Endothelial cell of umbilical vein (primary cell): ENCODE results near the gene ALOX5AP.

Source experiments
- CTCF ChIP-seq, 2 donors: IDR thresholded peaks; 1 replicate in 1 of 2; 2 replicates in 1 of 2; pipeline ENCODE4 v1.5.1; 2011; ENCODE audit warnings: low read length in 2 of 2, mild to moderate bottlenecking in 2 of 2, moderate library complexity in 2 of 2, control low read depth in 1 of 2, inconsistent platforms in 1 of 2, low read depth in 1 of 2; ENCODE audit not compliant: insufficient read depth in 1 of 2; ENCODE audit errors: extremely low read depth in 1 of 2
- FOS ChIP-seq: IDR thresholded peaks from 2 replicates; pipeline ENCODE4 v1.6.1; 2011; ENCODE audit warnings: mild to moderate bottlenecking, low read length, moderate library complexity, borderline replicate concordance; ENCODE audit not compliant: insufficient read depth
- MYC ChIP-seq: IDR thresholded peaks from one replicate; pipeline ENCODE4 v1.6.1; 2011; ENCODE audit warnings: mild to moderate bottlenecking, low read depth, low read length
- POLR2A ChIP-seq: IDR thresholded peaks from 2 replicates; pipeline ENCODE4 v1.6.1; 2012; ENCODE audit warnings: low read depth, mild to moderate bottlenecking, control low read depth, low read length
- TF ChIP-seq, protein P1 (sequence below): IDR thresholded peaks from 2 replicates; pipeline ENCODE4 v1.6.1; 2011; ENCODE audit not compliant: insufficient read depth, insufficient read length

DNA sequence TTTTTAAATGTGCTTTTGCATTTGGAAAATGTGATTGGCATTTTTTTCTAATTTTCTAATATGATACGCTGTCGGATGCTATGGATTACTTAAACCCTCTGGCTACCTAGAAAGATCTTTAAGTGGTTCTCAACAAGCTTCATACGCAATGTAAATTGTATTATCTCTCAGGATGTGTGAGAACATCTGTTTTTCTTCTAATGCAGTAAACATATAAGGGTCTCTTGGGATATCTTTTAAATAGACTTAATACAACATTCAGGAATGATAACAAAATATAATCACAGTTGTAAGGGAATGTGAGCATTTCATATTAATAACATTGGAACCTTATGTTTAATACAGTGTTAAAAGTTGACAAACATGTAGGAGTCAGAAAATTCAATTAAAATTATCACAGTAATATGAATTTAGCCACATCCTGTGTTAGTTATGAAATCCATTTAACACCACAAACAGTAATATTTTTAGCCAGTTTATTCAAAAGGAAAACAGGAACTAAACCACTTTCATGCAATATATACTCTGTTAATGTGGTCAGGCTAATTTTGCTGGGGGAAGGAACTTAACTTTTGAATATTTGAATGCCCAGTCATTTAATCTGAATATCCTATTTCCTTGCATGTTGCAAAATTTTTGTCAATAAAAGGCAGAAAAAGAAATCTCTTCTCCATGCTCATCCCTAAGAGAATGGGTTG, 15.0 kb upstream of the ALOX5AP start:
- no peak for TF ChIP-seq MYC
- TF ChIP-seq CTCF (IDR thresholded peaks at IDR 0.05; ENCODE audit: extremely low read depth in 1 of 2, insufficient read depth in 1 of 2, low read depth in 1 of 2, low read length in 2 of 2): no peak
- no peak for TF ChIP-seq POLR2A
- no peak for TF ChIP-seq FOS
- TF ChIP-seq, protein P1, sequence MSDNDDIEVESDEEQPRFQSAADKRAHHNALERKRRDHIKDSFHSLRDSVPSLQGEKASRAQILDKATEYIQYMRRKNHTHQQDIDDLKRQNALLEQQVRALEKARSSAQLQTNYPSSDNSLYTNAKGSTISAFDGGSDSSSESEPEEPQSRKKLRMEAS: no peak
